ENCODE measurements around the gene VAPB. TPM values are rescaled to one million over a fixed set of nuclear protein-coding genes. Genes with fewer than 3 reads are reported as not detected.

Gene VAPB
- total RNA-seq, 1 experiment from 2014 or later = 65.1 TPM

DNA sequence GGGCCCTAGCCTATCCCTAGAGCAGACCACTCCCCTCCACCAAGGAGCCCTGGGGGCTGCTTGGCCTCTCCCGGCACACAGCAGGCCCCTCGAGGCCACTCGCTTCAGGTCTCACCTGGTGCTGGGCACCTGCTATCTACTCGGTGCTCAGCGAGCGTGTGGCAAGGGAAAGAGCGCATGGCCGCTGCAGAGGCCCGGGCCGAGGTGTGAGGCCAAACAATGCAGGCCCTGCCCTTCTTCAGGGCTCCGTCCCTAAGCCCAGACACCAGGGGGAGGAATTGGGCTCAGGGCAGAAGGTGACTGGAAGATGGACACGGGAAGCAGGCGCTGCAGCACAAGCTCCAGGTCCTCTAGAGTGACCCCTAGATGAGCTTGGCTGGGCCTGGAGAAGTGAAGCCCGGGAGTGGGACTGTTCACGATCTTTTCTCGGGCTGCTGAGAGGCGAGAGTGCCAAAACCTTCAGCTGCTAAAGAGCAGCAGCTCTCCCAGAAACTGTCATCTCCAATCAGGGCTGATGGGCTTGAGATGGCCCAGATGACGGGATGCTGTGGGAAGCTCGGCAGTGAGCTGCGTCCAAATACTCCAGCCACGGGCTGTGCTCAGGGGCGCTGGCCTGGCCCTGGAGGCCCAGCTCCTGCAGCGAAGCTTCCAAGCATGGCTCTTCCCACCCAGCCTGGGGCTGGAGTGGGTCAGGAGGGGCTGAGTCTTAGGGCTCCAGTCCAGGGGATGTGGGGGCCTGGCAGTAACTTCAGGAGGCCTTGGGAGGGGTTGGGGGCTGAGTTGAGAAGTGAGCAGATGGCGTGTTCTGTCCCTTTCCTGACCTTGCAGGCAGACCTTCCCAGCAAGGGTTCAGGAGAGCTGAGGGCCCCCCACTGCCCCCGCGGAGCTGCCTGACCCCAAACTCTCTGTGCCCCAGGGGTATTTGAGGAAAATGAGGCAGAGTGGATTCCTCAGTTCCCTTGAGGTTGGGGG lies 82.5 kb downstream of the VAPB start:
- H2AK5ac ChIP-seq (ENCODE audit: insufficient read length, low read length) = no peak overlapping the region
- H3K79me1 ChIP-seq (ENCODE audit: insufficient read depth, low read depth, low read length, poor library complexity, severe bottlenecking) = no peaks in the 10 kb centered on the region
- no peak overlapping the region for H2BK5ac ChIP-seq (ENCODE audit: insufficient read length, low read length)
- H3K27ac ChIP-seq (ENCODE audit: insufficient read length, low read depth, low read length) = no peak overlapping the region
- H2BK120ac ChIP-seq (ENCODE audit: low read depth, low read length, poor library complexity, severe bottlenecking) = no peak overlapping the region
- H3K56ac ChIP-seq (ENCODE audit: insufficient read length, low read depth, low read length) = no peak overlapping the region
- Mint-ChIP-seq H3K4me1 (peaks cover 3 to 12% of the 10 kb centered on the region in 2 experiments), H3K27me3 (ENCODE audit: low read depth) (no peaks in the 10 kb centered on the region), H3K9me3 (peaks cover 2 to 5% of the 10 kb centered on the region in 2 experiments; a peak in 3 of 5 replicates), H3K4me3 (no peak overlapping the region), H3K27ac (no peak overlapping the region), H3K36me3 (ENCODE audit: insufficient read depth in 1 of 3, low read depth in 3 of 3) (peaks cover 0 to 2% (median 0%) of the 10 kb centered on the region in 3 experiments; a peak in 1 of 7 replicates)
- no peaks in the 10 kb centered on the region for H3K79me2 ChIP-seq (ENCODE audit: insufficient read depth, low read length)
- H4K20me1 ChIP-seq (ENCODE audit: control insufficient read depth, insufficient read depth, insufficient read length) = no peaks in the 10 kb centered on the region
- no peak overlapping the region for H2BK15ac ChIP-seq (ENCODE audit: low read depth, low read length)
- H3K14ac ChIP-seq (ENCODE audit: insufficient read depth, low read length) = no peak overlapping the region; the same call in 1 of the 2 replicates
- H4K91ac ChIP-seq (ENCODE audit: insufficient read length, low read depth, low read length) = no peak overlapping the region
- WGBS (ENCODE audit: extremely low coverage, insufficient read length, low lambda C conversion rate) = no CpG with 5 or more reads among the region's 26 CpGs
- no peak overlapping the region for H3K4me2 ChIP-seq (ENCODE audit: insufficient read depth, insufficient read length, low read length)
- no peak overlapping the region for H2AFZ ChIP-seq (ENCODE audit: low read length)
- H3K4ac ChIP-seq (ENCODE audit: low read depth, low read length) = no peak overlapping the region
- H2BK20ac ChIP-seq (ENCODE audit: low read depth, low read length, poor library complexity, severe bottlenecking) = no peak overlapping the region
- no peak overlapping the region for H3T11ph ChIP-seq (ENCODE audit: low read length)
- no peaks in the 10 kb centered on the region for H3K27me3 ChIP-seq (ENCODE audit: insufficient read depth, low read length)
- H3K18ac ChIP-seq (ENCODE audit: insufficient read length, low read depth, low read length) = no peak overlapping the region
- no peak overlapping the region for H3K23ac ChIP-seq (ENCODE audit: insufficient read length, low read depth, low read length)
- H3K23me2 ChIP-seq (ENCODE audit: insufficient read length, low read depth, low read length, poor library complexity, severe bottlenecking) = no peaks in the 10 kb centered on the region
- TF ChIP-seq, protein P1, sequence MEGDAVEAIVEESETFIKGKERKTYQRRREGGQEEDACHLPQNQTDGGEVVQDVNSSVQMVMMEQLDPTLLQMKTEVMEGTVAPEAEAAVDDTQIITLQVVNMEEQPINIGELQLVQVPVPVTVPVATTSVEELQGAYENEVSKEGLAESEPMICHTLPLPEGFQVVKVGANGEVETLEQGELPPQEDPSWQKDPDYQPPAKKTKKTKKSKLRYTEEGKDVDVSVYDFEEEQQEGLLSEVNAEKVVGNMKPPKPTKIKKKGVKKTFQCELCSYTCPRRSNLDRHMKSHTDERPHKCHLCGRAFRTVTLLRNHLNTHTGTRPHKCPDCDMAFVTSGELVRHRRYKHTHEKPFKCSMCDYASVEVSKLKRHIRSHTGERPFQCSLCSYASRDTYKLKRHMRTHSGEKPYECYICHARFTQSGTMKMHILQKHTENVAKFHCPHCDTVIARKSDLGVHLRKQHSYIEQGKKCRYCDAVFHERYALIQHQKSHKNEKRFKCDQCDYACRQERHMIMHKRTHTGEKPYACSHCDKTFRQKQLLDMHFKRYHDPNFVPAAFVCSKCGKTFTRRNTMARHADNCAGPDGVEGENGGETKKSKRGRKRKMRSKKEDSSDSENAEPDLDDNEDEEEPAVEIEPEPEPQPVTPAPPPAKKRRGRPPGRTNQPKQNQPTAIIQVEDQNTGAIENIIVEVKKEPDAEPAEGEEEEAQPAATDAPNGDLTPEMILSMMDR (conservative IDR thresholded peaks at IDR 0.05) = no peak
- no peak overlapping the region for H4K5ac ChIP-seq (ENCODE audit: insufficient read length, low read depth, low read length)
- no peaks in the 10 kb centered on the region for H3K4me1 ChIP-seq (ENCODE audit: insufficient read depth, low read length)
- H4K8ac ChIP-seq (replicated peaks; ENCODE audit: insufficient read length, low read depth, low read length) = no peak overlapping the region
- no peaks in the 10 kb centered on the region for H3K9me3 ChIP-seq (ENCODE audit: control insufficient read depth, low read depth, low read length)
- no peak overlapping the region for H3K9ac ChIP-seq (ENCODE audit: extremely low read depth, insufficient read length, low read length)
- H2BK12ac ChIP-seq (ENCODE audit: insufficient read length, low read depth, low read length) = no peak overlapping the region
- DNase-seq = no peak
